GM23338 (cell line): Measurements from ENCODE around the gene SOX3.

ENCODE experiments used
- CREB1 ChIP-seq: fragments of 250-450 bp; sonication (Bioruptor Pico); IDR thresholded peaks from 2 replicates; pipeline ENCODE4 v1.5.0; 2020; ENCODE audit warnings: low read depth, mild to moderate bottlenecking, moderate library complexity
- EZH2 ChIP-seq: fragments of 200-600 bp; sonication (generic); IDR thresholded peaks from one replicate; pipeline ENCODE4 v1.8.0; 2017; ENCODE audit warnings: antibody characterized with exemption, mild to moderate bottlenecking, low read depth; ENCODE audit not compliant: unreplicated experiment
- EZH2phosphoT487 ChIP-seq: fragments of 200-600 bp; sonication (generic); IDR thresholded peaks from one replicate; pipeline ENCODE4 v1.8.1; 2018; ENCODE audit warnings: antibody characterized with exemption; ENCODE audit not compliant: unreplicated experiment
- JUNB ChIP-seq: IDR thresholded peaks from one replicate; pipeline ENCODE4 v1.6.1; 2016; ENCODE audit warnings: antibody characterized with exemption; ENCODE audit not compliant: unreplicated experiment
- NANOG ChIP-seq: IDR thresholded peaks from 2 replicates; pipeline ENCODE4 v1.6.1; 2016; ENCODE audit warnings: antibody characterized with exemption, borderline replicate concordance
- POLR2AphosphoS5 ChIP-seq: IDR thresholded peaks from 2 replicates; pipeline ENCODE4 v1.6.1; 2016; ENCODE audit warnings: antibody characterized with exemption, low read depth
- STAT1 ChIP-seq: IDR thresholded peaks from one replicate; pipeline ENCODE4 v1.6.1; 2016; ENCODE audit warnings: antibody characterized with exemption; ENCODE audit not compliant: unreplicated experiment
- ZNF114 ChIP-seq: fragments of 250-450 bp; sonication (Bioruptor Pico); IDR thresholded peaks from 2 replicates; pipeline ENCODE4 v1.5.0; 2020; ENCODE audit warnings: mild to moderate bottlenecking, moderate library complexity
- ZNF331 ChIP-seq: fragments of 250-450 bp; sonication (Bioruptor Pico); IDR thresholded peaks from 2 replicates; pipeline ENCODE4 v1.5.0; 2020; ENCODE audit warnings: low read depth, mild to moderate bottlenecking, moderate library complexity
- TF ChIP-seq, protein P1 (sequence below), 2 experiments: fragments of 200-600 bp in 1 of 2; sonication (generic) in 1 of 2; conservative IDR thresholded peaks; 2 replicates each; pipeline versions ENCODE4 v1.5.1 to v1.6.1; 2016 to 2017; ENCODE audit warnings: antibody characterized with exemption in 2 of 2, low read depth in 2 of 2, mild to moderate bottlenecking in 2 of 2, moderate library complexity in 1 of 2
- TF ChIP-seq, protein P2 (sequence below): IDR thresholded peaks from one replicate; pipeline ENCODE4 v1.6.1; 2018; ENCODE audit warnings: antibody characterized with exemption; ENCODE audit not compliant: unreplicated experiment
- TF ChIP-seq, protein P3 (sequence below): IDR thresholded peaks from 2 replicates; pipeline ENCODE4 v1.6.1; 2016; ENCODE audit warnings: antibody characterized with exemption
- TF ChIP-seq, protein P4 (sequence below): fragments of 250-450 bp; sonication (Bioruptor Pico); IDR thresholded peaks from 2 replicates; pipeline ENCODE4 v1.5.0; 2020; ENCODE audit warnings: mild to moderate bottlenecking, moderate library complexity

DNA sequence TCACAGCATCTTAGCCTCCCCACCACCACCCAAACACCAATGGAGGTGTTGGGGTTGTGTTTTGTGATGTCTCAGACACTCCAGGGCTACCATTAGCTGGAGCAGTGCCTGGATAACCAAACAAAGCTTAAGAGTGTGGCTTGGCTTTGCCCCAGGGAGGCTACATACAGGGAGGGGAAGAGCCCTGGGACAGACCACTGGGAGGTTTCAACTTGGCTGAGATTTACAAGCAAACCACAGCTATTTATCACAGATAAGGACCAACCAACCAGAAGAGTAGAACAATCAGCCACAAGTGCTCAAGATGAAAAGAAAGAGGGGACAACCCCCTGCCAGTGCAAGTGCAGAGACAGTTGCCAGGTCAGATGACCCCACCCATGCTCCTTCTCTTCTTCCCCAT, 24.1 kb downstream of the SOX3 start:
- TF ChIP-seq STAT1 = no peak
- TF ChIP-seq, protein P1, sequence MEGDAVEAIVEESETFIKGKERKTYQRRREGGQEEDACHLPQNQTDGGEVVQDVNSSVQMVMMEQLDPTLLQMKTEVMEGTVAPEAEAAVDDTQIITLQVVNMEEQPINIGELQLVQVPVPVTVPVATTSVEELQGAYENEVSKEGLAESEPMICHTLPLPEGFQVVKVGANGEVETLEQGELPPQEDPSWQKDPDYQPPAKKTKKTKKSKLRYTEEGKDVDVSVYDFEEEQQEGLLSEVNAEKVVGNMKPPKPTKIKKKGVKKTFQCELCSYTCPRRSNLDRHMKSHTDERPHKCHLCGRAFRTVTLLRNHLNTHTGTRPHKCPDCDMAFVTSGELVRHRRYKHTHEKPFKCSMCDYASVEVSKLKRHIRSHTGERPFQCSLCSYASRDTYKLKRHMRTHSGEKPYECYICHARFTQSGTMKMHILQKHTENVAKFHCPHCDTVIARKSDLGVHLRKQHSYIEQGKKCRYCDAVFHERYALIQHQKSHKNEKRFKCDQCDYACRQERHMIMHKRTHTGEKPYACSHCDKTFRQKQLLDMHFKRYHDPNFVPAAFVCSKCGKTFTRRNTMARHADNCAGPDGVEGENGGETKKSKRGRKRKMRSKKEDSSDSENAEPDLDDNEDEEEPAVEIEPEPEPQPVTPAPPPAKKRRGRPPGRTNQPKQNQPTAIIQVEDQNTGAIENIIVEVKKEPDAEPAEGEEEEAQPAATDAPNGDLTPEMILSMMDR (conservative IDR thresholded peaks at IDR 0.05; ENCODE audit: low read depth in 2 of 2) = no peak
- TF ChIP-seq, protein P2, sequence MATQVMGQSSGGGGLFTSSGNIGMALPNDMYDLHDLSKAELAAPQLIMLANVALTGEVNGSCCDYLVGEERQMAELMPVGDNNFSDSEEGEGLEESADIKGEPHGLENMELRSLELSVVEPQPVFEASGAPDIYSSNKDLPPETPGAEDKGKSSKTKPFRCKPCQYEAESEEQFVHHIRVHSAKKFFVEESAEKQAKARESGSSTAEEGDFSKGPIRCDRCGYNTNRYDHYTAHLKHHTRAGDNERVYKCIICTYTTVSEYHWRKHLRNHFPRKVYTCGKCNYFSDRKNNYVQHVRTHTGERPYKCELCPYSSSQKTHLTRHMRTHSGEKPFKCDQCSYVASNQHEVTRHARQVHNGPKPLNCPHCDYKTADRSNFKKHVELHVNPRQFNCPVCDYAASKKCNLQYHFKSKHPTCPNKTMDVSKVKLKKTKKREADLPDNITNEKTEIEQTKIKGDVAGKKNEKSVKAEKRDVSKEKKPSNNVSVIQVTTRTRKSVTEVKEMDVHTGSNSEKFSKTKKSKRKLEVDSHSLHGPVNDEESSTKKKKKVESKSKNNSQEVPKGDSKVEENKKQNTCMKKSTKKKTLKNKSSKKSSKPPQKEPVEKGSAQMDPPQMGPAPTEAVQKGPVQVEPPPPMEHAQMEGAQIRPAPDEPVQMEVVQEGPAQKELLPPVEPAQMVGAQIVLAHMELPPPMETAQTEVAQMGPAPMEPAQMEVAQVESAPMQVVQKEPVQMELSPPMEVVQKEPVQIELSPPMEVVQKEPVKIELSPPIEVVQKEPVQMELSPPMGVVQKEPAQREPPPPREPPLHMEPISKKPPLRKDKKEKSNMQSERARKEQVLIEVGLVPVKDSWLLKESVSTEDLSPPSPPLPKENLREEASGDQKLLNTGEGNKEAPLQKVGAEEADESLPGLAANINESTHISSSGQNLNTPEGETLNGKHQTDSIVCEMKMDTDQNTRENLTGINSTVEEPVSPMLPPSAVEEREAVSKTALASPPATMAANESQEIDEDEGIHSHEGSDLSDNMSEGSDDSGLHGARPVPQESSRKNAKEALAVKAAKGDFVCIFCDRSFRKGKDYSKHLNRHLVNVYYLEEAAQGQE = no peak
- TF ChIP-seq JUNB = no peak
- no peak for TF ChIP-seq POLR2AphosphoS5
- no peak for TF ChIP-seq NANOG
- TF ChIP-seq EZH2 = no peak
- TF ChIP-seq, protein P3, sequence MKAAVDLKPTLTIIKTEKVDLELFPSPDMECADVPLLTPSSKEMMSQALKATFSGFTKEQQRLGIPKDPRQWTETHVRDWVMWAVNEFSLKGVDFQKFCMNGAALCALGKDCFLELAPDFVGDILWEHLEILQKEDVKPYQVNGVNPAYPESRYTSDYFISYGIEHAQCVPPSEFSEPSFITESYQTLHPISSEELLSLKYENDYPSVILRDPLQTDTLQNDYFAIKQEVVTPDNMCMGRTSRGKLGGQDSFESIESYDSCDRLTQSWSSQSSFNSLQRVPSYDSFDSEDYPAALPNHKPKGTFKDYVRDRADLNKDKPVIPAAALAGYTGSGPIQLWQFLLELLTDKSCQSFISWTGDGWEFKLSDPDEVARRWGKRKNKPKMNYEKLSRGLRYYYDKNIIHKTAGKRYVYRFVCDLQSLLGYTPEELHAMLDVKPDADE = no peak
- no peak for TF ChIP-seq EZH2phosphoT487
- no peak for TF ChIP-seq ZNF114 (CRISPR knock-in tag)
- TF ChIP-seq CREB1 (CRISPR knock-in tag) = no peak
- no peak for TF ChIP-seq ZNF331
- TF ChIP-seq, protein P4, sequence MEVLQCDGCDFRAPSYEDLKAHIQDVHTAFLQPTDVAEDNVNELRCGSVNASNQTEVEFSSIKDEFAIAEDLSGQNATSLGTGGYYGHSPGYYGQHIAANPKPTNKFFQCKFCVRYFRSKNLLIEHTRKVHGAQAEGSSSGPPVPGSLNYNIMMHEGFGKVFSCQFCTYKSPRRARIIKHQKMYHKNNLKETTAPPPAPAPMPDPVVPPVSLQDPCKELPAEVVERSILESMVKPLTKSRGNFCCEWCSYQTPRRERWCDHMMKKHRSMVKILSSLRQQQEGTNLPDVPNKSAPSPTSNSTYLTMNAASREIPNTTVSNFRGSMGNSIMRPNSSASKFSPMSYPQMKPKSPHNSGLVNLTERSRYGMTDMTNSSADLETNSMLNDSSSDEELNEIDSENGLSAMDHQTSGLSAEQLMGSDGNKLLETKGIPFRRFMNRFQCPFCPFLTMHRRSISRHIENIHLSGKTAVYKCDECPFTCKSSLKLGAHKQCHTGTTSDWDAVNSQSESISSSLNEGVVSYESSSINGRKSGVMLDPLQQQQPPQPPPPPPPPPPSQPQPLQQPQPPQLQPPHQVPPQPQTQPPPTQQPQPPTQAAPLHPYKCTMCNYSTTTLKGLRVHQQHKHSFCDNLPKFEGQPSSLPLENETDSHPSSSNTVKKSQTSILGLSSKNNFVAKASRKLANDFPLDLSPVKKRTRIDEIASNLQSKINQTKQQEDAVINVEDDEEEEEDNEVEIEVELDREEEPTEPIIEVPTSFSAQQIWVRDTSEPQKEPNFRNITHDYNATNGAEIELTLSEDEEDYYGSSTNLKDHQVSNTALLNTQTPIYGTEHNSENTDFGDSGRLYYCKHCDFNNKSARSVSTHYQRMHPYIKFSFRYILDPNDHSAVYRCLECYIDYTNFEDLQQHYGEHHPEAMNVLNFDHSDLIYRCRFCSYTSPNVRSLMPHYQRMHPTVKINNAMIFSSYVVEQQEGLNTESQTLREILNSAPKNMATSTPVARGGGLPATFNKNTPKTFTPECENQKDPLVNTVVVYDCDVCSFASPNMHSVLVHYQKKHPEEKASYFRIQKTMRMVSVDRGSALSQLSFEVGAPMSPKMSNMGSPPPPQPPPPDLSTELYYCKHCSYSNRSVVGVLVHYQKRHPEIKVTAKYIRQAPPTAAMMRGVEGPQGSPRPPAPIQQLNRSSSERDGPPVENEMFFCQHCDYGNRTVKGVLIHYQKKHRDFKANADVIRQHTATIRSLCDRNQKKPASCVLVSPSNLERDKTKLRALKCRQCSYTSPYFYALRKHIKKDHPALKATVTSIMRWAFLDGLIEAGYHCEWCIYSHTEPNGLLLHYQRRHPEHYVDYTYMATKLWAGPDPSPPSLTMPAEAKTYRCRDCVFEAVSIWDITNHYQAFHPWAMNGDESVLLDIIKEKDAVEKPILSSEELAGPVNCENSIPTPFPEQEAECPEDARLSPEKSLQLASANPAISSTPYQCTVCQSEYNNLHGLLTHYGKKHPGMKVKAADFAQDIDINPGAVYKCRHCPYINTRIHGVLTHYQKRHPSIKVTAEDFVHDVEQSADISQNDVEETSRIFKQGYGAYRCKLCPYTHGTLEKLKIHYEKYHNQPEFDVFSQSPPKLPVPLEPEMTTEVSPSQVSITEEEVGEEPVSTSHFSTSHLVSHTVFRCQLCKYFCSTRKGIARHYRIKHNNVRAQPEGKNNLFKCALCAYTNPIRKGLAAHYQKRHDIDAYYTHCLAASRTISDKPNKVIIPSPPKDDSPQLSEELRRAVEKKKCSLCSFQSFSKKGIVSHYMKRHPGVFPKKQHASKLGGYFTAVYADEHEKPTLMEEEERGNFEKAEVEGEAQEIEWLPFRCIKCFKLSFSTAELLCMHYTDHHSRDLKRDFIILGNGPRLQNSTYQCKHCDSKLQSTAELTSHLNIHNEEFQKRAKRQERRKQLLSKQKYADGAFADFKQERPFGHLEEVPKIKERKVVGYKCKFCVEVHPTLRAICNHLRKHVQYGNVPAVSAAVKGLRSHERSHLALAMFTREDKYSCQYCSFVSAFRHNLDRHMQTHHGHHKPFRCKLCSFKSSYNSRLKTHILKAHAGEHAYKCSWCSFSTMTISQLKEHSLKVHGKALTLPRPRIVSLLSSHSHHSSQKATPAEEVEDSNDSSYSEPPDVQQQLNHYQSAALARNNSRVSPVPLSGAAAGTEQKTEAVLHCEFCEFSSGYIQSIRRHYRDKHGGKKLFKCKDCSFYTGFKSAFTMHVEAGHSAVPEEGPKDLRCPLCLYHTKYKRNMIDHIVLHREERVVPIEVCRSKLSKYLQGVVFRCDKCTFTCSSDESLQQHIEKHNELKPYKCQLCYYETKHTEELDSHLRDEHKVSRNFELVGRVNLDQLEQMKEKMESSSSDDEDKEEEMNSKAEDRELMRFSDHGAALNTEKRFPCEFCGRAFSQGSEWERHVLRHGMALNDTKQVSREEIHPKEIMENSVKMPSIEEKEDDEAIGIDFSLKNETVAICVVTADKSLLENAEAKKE (CRISPR knock-in tag) = no peak
